ENCODE measurements around the gene TCN2.

DNA sequence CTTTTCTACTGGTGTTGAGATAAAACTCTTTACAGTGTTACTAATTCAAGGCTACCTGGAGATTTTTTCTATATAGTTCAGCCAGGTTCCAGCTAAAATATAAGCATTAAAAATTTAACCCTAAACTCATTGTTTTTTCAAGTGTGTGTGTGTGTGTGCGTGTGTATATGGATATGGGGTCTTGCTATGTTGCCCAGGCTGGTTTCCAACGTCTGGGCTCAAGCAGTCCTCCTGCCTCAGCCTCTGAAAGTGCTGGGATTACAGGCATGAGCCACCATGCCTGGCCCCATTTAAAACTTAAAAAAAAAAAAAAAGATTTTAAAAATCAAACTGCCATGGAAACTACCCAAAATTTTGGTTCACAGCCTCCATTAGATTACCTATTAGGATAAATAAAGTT is 10.8 kb upstream of the TCN2 start:
- TF ChIP-seq EZH2phosphoT487 (IDR thresholded peaks at IDR 0.05; ENCODE audit: insufficient read depth, low read depth) (no peak), EZH2 (IDR thresholded peaks at IDR 0.05; ENCODE audit: insufficient read depth, poor library complexity, severe bottlenecking) (no peak)

All from GM23248 (cell line).